Liver (tissue), 9 donors: Measurements from ENCODE around the gene AGBL5. TPM values are rescaled to one million over a fixed set of nuclear protein-coding genes. Genes with fewer than 3 reads are reported as not detected.
A peak's percentile ranks its signal among the peaks of the same experiment; 100 is the strongest.

Experiments
- DNase-seq: peaks from one replicate; pipeline ENCODE4 v3.0.0-alpha.2; 2017; ENCODE audit warnings: low spot score
- H3K27ac ChIP-seq, 2 donors: one replicate each; pipeline ENCODE4 v1.7.0; 2013; ENCODE audit warnings: inconsistent platforms in 2 of 2, low read length in 2 of 2, control low read depth in 1 of 2, low read depth in 1 of 2, mild to moderate bottlenecking in 1 of 2
- H3K27me3 ChIP-seq, 4 donors: one replicate each; pipeline versions ENCODE4 v1.6.1 to v1.7.0; 2013; ENCODE audit warnings: low read length in 3 of 4, inconsistent platforms in 1 of 4, mild to moderate bottlenecking in 1 of 4, moderate library complexity in 1 of 4; ENCODE audit not compliant: control insufficient read depth in 4 of 4, insufficient read depth in 4 of 4
- H3K36me3 ChIP-seq, 4 donors: one replicate each; pipeline versions ENCODE4 v1.6.1 to v1.7.0; 2013; ENCODE audit warnings: low read length in 3 of 4, mild to moderate bottlenecking in 3 of 4, low read depth in 1 of 4, moderate library complexity in 1 of 4; ENCODE audit not compliant: control insufficient read depth in 4 of 4, insufficient read depth in 3 of 4
- H3K4me1 ChIP-seq, 4 donors: one replicate each; pipeline versions ENCODE4 v1.6.1 to v1.7.0; 2013; ENCODE audit warnings: low read length in 3 of 4, mild to moderate bottlenecking in 3 of 4, moderate library complexity in 1 of 4; ENCODE audit not compliant: control insufficient read depth in 4 of 4, insufficient read depth in 4 of 4
- H3K4me3 ChIP-seq, 3 donors: one replicate each; pipeline versions ENCODE4 v1.6.1 to v1.7.0; 2013; ENCODE audit warnings: low read length in 3 of 3, control low read depth in 1 of 3, low read depth in 1 of 3, mild to moderate bottlenecking in 1 of 3
- H3K9ac ChIP-seq, 2 donors: one replicate each; pipeline ENCODE4 v1.7.0; 2013; ENCODE audit warnings: low read length in 2 of 2, mild to moderate bottlenecking in 2 of 2, moderate library complexity in 2 of 2, control low read depth in 1 of 2, low read depth in 1 of 2
- H3K9me3 ChIP-seq, 4 donors: one replicate each; pipeline versions ENCODE4 v1.6.1 to v1.7.0; 2013; ENCODE audit warnings: low read length in 3 of 4; ENCODE audit not compliant: control insufficient read depth in 4 of 4
- EGR1 ChIP-seq, 2 donors: IDR thresholded peaks; 2 replicates each; pipeline ENCODE4 v1.6.1; 2016 to 2018; ENCODE audit warnings: antibody characterized with exemption in 2 of 2, low read depth in 2 of 2
- FOXA1 ChIP-seq: IDR thresholded peaks from 2 replicates; pipeline ENCODE4 v1.6.1; 2016; ENCODE audit warnings: antibody characterized with exemption
- FOXA2 ChIP-seq: IDR thresholded peaks from 2 replicates; pipeline ENCODE4 v1.6.1; 2016; ENCODE audit warnings: antibody characterized with exemption
- GABPA ChIP-seq, 2 donors: IDR thresholded peaks in 1 of 2; conservative IDR thresholded peaks in 1 of 2; 2 replicates each; pipeline ENCODE4 v1.6.1; 2016; ENCODE audit warnings: antibody characterized with exemption in 2 of 2, mild to moderate bottlenecking in 1 of 2, moderate library complexity in 1 of 2
- HNF4G ChIP-seq: IDR thresholded peaks from 2 replicates; pipeline ENCODE4 v1.6.1; 2016; ENCODE audit warnings: antibody characterized with exemption
- JUND ChIP-seq, 2 donors: IDR thresholded peaks; 2 replicates each; pipeline ENCODE4 v1.6.1; 2016; ENCODE audit warnings: antibody characterized with exemption in 2 of 2
- NR2F2 ChIP-seq: IDR thresholded peaks from 2 replicates; pipeline ENCODE4 v1.6.1; 2016; ENCODE audit warnings: antibody characterized with exemption
- RAD21 ChIP-seq, 2 donors: IDR thresholded peaks; 2 replicates each; pipeline ENCODE4 v1.6.1; 2016; ENCODE audit warnings: antibody characterized with exemption in 2 of 2, mild to moderate bottlenecking in 2 of 2
- RXRA ChIP-seq, 2 donors: IDR thresholded peaks; 2 replicates each; pipeline ENCODE4 v1.6.1; 2017 to 2018; ENCODE audit warnings: antibody characterized with exemption in 2 of 2, mild to moderate bottlenecking in 1 of 2
- SP1 ChIP-seq: IDR thresholded peaks from 2 replicates; pipeline ENCODE4 v1.6.1; 2018; ENCODE audit warnings: antibody characterized with exemption, mild to moderate bottlenecking
- TAF1 ChIP-seq: conservative IDR thresholded peaks from 2 replicates; pipeline ENCODE4 v1.6.1; 2016; ENCODE audit warnings: antibody characterized with exemption, mild to moderate bottlenecking
- YY1 ChIP-seq: IDR thresholded peaks from 2 replicates; pipeline ENCODE4 v1.6.1; 2016; ENCODE audit warnings: antibody characterized with exemption, mild to moderate bottlenecking
- WGBS: extraction: QIAGEN DNeasy Blood & Tissue Kit; methylation state at CpG from one replicate; pipeline ENCODE4 v1.1.7; 2013; 5-methylcytosine and 5-hydroxymethylcytosine counted together
- polyA plus RNA-seq, 2 donors: library from polyadenylated mRNA; stranded (reverse) in 1 of 2; unstranded in 1 of 2; fragments of 200-250 nt in 1 of 2; fragments of >200 nt in 1 of 2; fragmentation: Nextera tagmentation in 1 of 2; extraction: Ambion mirVana in 1 of 2; gene quantifications; one replicate each; pipeline versions ENCODE4 v1.2.1 to v1.2.3, GENCODE V29; 2013 to 2015
- total RNA-seq, 2 donors: library from RNA; depleted of rRNA; stranded (reverse); fragments of >200 nt; gene quantifications; one replicate each; pipeline ENCODE4 v1.2.3, GENCODE V29; 2014
- TF ChIP-seq, protein P1 (sequence below): IDR thresholded peaks from 2 replicates; pipeline ENCODE4 v1.6.1; 2016; ENCODE audit warnings: antibody characterized with exemption, mild to moderate bottlenecking
- TF ChIP-seq, protein P2 (sequence below): fragments of 150-350 bp; IDR thresholded peaks from 2 replicates; pipeline ENCODE4 v1.5.1; 2017; ENCODE audit warnings: improper control_type of control experiment, low read depth, low read length; ENCODE audit not compliant: missing input control
- donor health status: healthy.
- donor health status: healthy.
- donor health status: healthy.
- donor health status: healthy.
- donor health status: healthy.

The AGBL5 gene
- total and polyA plus RNA-seq, 4 donors, result 3.2 to 9.0 (median 4.8) TPM

DNA sequence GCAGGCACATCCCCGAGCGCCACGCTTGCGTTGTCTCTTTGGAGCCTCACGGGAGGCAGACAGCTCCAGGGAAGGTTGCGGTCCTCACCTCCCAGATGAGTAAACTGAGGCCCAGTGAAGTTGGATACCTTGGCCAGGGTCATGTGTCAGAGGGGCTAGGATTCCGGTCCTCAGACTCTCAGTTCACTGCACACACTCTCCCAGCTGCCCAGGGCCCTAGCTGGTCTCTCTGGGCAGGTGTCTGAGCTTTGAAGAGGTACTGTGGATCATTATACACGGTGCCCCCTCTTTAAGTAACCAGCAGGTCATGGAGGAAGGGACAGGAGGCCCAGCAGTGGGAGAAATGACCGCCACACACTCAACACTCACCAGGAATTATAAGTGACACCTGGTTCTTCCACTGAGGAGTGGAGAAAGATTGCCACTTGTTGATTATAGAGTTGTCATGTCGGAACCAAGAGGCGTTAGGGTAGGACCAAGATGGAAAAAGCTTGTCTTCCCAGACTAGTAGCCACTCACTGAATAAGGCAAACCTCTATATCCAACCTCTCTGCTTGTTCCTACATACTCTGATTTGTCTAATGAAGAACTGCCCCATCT, 18.1 kb upstream of the AGBL5 start:
- Histone ChIP-seq H3K36me3 (peaks cover 9 to 34% (median 29%) of the 10 kb centered on the region in 4 donors), H3K27me3 (no peaks in the 10 kb centered on the region), H3K27ac (peak overlapping the region; percentile 77 to 80), H3K4me3 (peak overlapping the region; percentile 85 to 90 (median 88)), H3K9me3 (no peaks in the 10 kb centered on the region), H3K4me1 (peaks cover 2 to 16% (median 11%) of the 10 kb centered on the region in 4 donors), H3K9ac (peak overlapping the region; percentile 58 to 88)
- TF ChIP-seq JUND (IDR thresholded peaks at IDR 0.05), result no peak
- no peak for TF ChIP-seq SP1
- no peak for TF ChIP-seq EGR1 (IDR thresholded peaks at IDR 0.05; ENCODE audit: low read depth in 2 of 2)
- no peak for TF ChIP-seq FOXA1
- no peak for TF ChIP-seq TAF1
- TF ChIP-seq YY1, result no peak
- no peak for TF ChIP-seq GABPA (IDR thresholded peaks at IDR 0.05 in 1 of 2, conservative IDR thresholded peaks at IDR 0.05 in 1 of 2)
- TF ChIP-seq, protein P1, sequence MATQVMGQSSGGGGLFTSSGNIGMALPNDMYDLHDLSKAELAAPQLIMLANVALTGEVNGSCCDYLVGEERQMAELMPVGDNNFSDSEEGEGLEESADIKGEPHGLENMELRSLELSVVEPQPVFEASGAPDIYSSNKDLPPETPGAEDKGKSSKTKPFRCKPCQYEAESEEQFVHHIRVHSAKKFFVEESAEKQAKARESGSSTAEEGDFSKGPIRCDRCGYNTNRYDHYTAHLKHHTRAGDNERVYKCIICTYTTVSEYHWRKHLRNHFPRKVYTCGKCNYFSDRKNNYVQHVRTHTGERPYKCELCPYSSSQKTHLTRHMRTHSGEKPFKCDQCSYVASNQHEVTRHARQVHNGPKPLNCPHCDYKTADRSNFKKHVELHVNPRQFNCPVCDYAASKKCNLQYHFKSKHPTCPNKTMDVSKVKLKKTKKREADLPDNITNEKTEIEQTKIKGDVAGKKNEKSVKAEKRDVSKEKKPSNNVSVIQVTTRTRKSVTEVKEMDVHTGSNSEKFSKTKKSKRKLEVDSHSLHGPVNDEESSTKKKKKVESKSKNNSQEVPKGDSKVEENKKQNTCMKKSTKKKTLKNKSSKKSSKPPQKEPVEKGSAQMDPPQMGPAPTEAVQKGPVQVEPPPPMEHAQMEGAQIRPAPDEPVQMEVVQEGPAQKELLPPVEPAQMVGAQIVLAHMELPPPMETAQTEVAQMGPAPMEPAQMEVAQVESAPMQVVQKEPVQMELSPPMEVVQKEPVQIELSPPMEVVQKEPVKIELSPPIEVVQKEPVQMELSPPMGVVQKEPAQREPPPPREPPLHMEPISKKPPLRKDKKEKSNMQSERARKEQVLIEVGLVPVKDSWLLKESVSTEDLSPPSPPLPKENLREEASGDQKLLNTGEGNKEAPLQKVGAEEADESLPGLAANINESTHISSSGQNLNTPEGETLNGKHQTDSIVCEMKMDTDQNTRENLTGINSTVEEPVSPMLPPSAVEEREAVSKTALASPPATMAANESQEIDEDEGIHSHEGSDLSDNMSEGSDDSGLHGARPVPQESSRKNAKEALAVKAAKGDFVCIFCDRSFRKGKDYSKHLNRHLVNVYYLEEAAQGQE, result no peak
- no peak for TF ChIP-seq FOXA2
- TF ChIP-seq NR2F2, result no peak
- TF ChIP-seq RXRA (IDR thresholded peaks at IDR 0.05), result no peak
- 8% methylated on average over 11 of the region's 11 CpGs for WGBS
- DNase-seq, result no peak

DNA sequence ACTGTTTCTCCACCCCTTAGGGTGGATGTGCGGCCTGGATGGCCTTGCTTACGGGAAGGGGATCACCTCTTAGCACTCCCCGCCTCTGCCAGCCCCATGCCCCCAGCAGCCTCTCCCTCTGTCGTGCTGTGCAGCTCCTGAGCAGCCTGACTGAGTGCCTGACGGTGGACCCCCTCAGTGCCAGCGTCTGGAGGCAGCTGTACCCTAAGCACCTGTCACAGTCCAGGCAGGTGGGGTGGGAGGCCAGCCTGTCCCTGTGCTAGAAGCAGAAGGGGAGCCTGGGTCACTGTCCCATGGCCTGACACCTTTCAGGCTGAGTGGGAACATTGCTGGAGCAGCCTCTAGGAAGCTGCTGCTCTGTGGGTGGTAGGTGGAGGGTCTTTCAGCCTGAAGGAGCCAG, 13.5 kb upstream of the AGBL5 start:
- H3K4me3 ChIP-seq, result no peak overlapping the region
- no peak overlapping the region for H3K27ac ChIP-seq
- H3K36me3 ChIP-seq, result peaks cover 25 to 75% (median 57%) of the 10 kb centered on the region in 4 donors
- H3K9me3 ChIP-seq, result no peaks in the 10 kb centered on the region
- no peak for TF ChIP-seq RAD21 (IDR thresholded peaks at IDR 0.05)
- no peak for TF ChIP-seq HNF4G
- TF ChIP-seq, protein P2, sequence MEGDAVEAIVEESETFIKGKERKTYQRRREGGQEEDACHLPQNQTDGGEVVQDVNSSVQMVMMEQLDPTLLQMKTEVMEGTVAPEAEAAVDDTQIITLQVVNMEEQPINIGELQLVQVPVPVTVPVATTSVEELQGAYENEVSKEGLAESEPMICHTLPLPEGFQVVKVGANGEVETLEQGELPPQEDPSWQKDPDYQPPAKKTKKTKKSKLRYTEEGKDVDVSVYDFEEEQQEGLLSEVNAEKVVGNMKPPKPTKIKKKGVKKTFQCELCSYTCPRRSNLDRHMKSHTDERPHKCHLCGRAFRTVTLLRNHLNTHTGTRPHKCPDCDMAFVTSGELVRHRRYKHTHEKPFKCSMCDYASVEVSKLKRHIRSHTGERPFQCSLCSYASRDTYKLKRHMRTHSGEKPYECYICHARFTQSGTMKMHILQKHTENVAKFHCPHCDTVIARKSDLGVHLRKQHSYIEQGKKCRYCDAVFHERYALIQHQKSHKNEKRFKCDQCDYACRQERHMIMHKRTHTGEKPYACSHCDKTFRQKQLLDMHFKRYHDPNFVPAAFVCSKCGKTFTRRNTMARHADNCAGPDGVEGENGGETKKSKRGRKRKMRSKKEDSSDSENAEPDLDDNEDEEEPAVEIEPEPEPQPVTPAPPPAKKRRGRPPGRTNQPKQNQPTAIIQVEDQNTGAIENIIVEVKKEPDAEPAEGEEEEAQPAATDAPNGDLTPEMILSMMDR, result no peak
- TF ChIP-seq GABPA (IDR thresholded peaks at IDR 0.05 in 1 of 2, conservative IDR thresholded peaks at IDR 0.05 in 1 of 2), result no peak
- TF ChIP-seq, protein P1, result no peak
- no peak for TF ChIP-seq JUND (IDR thresholded peaks at IDR 0.05)
- H3K9ac ChIP-seq, result no peak overlapping the region
- H3K27me3 ChIP-seq, result no peaks in the 10 kb centered on the region
- H3K4me1 ChIP-seq, result peaks cover 2 to 21% (median 12%) of the 10 kb centered on the region in 4 donors
- no peak for DNase-seq
- 95% methylated on average over 6 of the region's 6 CpGs for WGBS
